ENCODE measurements around the gene CREM.

CREM gene

GRCh38 chr10:35200487-35200886, 73.8 kb downstream of the CREM start:
- FAIRE-seq (no peak), DNase-seq (ENCODE audit: insufficient read length) (no peak)
- TF ChIP-seq POLR2AphosphoS5 (IDR thresholded peaks at IDR 0.05; ENCODE audit: low read depth, low read length) (no peak), TAF1 (IDR thresholded peaks at IDR 0.05; ENCODE audit: borderline replicate concordance, low read depth, low read length) (no peak), POLR2A (IDR thresholded peaks at IDR 0.05; ENCODE audit: low read depth, low read length) (no peak)

GRCh38 chr10:35201234-35201633, 74.6 kb downstream of the CREM start:
- FAIRE-seq (no peak), DNase-seq (ENCODE audit: insufficient read length) (no peak)
- TF ChIP-seq POLR2AphosphoS5 (IDR thresholded peaks at IDR 0.05; ENCODE audit: low read depth, low read length) (no peak), POLR2A (IDR thresholded peaks at IDR 0.05; ENCODE audit: low read depth, low read length) (no peak), TAF1 (IDR thresholded peaks at IDR 0.05; ENCODE audit: borderline replicate concordance, low read depth, low read length) (no peak)

GRCh38 chr10:35202050-35202449, 75.4 kb downstream of the CREM start:
- DNase-seq (ENCODE audit: insufficient read length) (no peak), FAIRE-seq (no peak)
- TF ChIP-seq POLR2A (IDR thresholded peaks at IDR 0.05; ENCODE audit: low read depth, low read length) = no peak
- TF ChIP-seq POLR2AphosphoS5 (IDR thresholded peaks at IDR 0.05; ENCODE audit: low read depth, low read length) = no peak
- TF ChIP-seq TAF1 (IDR thresholded peaks at IDR 0.05; ENCODE audit: borderline replicate concordance, low read depth, low read length) = no peak

- TF ChIP-seq POLR2AphosphoS5 (IDR thresholded peaks at IDR 0.05; ENCODE audit: low read depth, low read length) (no peak), TAF1 (IDR thresholded peaks at IDR 0.05; ENCODE audit: borderline replicate concordance, low read depth, low read length) (no peak), POLR2A (IDR thresholded peaks at IDR 0.05; ENCODE audit: low read depth, low read length) (no peak)
- FAIRE-seq (peak; percentile 50), DNase-seq (ENCODE audit: insufficient read length) (no peak)
Observed at GRCh38 chr10:35203745-35204144, 77.1 kb downstream of the CREM start.

GRCh38 chr10:35204650-35205319, 78.1 kb downstream of the CREM start:
- TF ChIP-seq TAF1 (IDR thresholded peaks at IDR 0.05; ENCODE audit: borderline replicate concordance, low read depth, low read length) (no peak), POLR2A (IDR thresholded peaks at IDR 0.05; ENCODE audit: low read depth, low read length) (no peak), POLR2AphosphoS5 (IDR thresholded peaks at IDR 0.05; ENCODE audit: low read depth, low read length) (no peak)
- DNase-seq (ENCODE audit: insufficient read length) = no peak
- FAIRE-seq = peak; percentile 40

GRCh38 chr10:35206274-35206673, 79.6 kb downstream of the CREM start:
- DNase-seq (ENCODE audit: insufficient read length) = no peak
- no peak for TF ChIP-seq POLR2A (IDR thresholded peaks at IDR 0.05; ENCODE audit: low read depth, low read length)
- TF ChIP-seq POLR2AphosphoS5 (IDR thresholded peaks at IDR 0.05; ENCODE audit: low read depth, low read length) = no peak
- TF ChIP-seq TAF1 (IDR thresholded peaks at IDR 0.05; ENCODE audit: borderline replicate concordance, low read depth, low read length) = no peak

GRCh38 chr10:35208536-35208935, 81.9 kb downstream of the CREM start:
- no peak for TF ChIP-seq TAF1 (IDR thresholded peaks at IDR 0.05; ENCODE audit: borderline replicate concordance, low read depth, low read length)
- no peak for TF ChIP-seq POLR2AphosphoS5 (IDR thresholded peaks at IDR 0.05; ENCODE audit: low read depth, low read length)
- no peak for TF ChIP-seq POLR2A (IDR thresholded peaks at IDR 0.05; ENCODE audit: low read depth, low read length)
- FAIRE-seq = peak; percentile 79

More at GRCh38 chr10:35206274-35206673, 79.6 kb downstream of the CREM start:
- no peak for FAIRE-seq

GRCh38 chr10:35208949-35209613, 82.4 kb downstream of the CREM start:
- no peak for DNase-seq (ENCODE audit: insufficient read length)
- TF ChIP-seq TAF1 (IDR thresholded peaks at IDR 0.05; ENCODE audit: borderline replicate concordance, low read depth, low read length) = no peak
- TF ChIP-seq POLR2A (IDR thresholded peaks at IDR 0.05; ENCODE audit: low read depth, low read length) = no peak
- TF ChIP-seq POLR2AphosphoS5 (IDR thresholded peaks at IDR 0.05; ENCODE audit: low read depth, low read length) = no peak
- FAIRE-seq = peak; percentile 50

More at GRCh38 chr10:35208536-35208935, 81.9 kb downstream of the CREM start:
- DNase-seq (ENCODE audit: insufficient read length) = no peak

GRCh38 chr10:35210961-35211360, 84.3 kb downstream of the CREM start:
- no peak for TF ChIP-seq TAF1 (IDR thresholded peaks at IDR 0.05; ENCODE audit: borderline replicate concordance, low read depth, low read length)
- TF ChIP-seq POLR2A (IDR thresholded peaks at IDR 0.05; ENCODE audit: low read depth, low read length) = no peak
- TF ChIP-seq POLR2AphosphoS5 (IDR thresholded peaks at IDR 0.05; ENCODE audit: low read depth, low read length) = no peak
- FAIRE-seq (no peak), DNase-seq (ENCODE audit: insufficient read length) (no peak)

- DNase-seq (ENCODE audit: insufficient read length) = no peak
- no peak for FAIRE-seq
- TF ChIP-seq POLR2AphosphoS5 (IDR thresholded peaks at IDR 0.05; ENCODE audit: low read depth, low read length) (no peak), POLR2A (IDR thresholded peaks at IDR 0.05; ENCODE audit: low read depth, low read length) (no peak), TAF1 (IDR thresholded peaks at IDR 0.05; ENCODE audit: borderline replicate concordance, low read depth, low read length) (no peak)
Observed at GRCh38 chr10:35211390-35211789, 84.7 kb downstream of the CREM start.

- no peak for FAIRE-seq
- TF ChIP-seq POLR2A (IDR thresholded peaks at IDR 0.05; ENCODE audit: low read depth, low read length) (no peak), TAF1 (IDR thresholded peaks at IDR 0.05; ENCODE audit: borderline replicate concordance, low read depth, low read length) (no peak), POLR2AphosphoS5 (IDR thresholded peaks at IDR 0.05; ENCODE audit: low read depth, low read length) (no peak)
- no peak for DNase-seq (ENCODE audit: insufficient read length)
Observed at GRCh38 chr10:35212856-35213255, 86.2 kb downstream of the CREM start.

- TF ChIP-seq POLR2AphosphoS5 (IDR thresholded peaks at IDR 0.05; ENCODE audit: low read depth, low read length) = no peak
- no peak for TF ChIP-seq TAF1 (IDR thresholded peaks at IDR 0.05; ENCODE audit: borderline replicate concordance, low read depth, low read length)
- no peak for TF ChIP-seq POLR2A (IDR thresholded peaks at IDR 0.05; ENCODE audit: low read depth, low read length)
- DNase-seq (ENCODE audit: insufficient read length) (no peak), FAIRE-seq (no peak)
Observed at GRCh38 chr10:35213699-35214098, 87.1 kb downstream of the CREM start.

Measured in GM12892 (cell line).